Liver (tissue), 3 donors: ENCODE measurements around the gene CAB39.

Experiments
- EGR1 ChIP-seq, 2 donors: IDR thresholded peaks; 2 replicates each; pipeline ENCODE4 v1.6.1; 2016 to 2018; ENCODE audit warnings: antibody characterized with exemption in 2 of 2, low read depth in 2 of 2
- GABPA ChIP-seq, 2 donors: IDR thresholded peaks in 1 of 2; conservative IDR thresholded peaks in 1 of 2; 2 replicates each; pipeline ENCODE4 v1.6.1; 2016; ENCODE audit warnings: antibody characterized with exemption in 2 of 2, mild to moderate bottlenecking in 1 of 2, moderate library complexity in 1 of 2
- TF ChIP-seq, protein P1 (sequence below): IDR thresholded peaks from 2 replicates; pipeline ENCODE4 v1.6.1; 2016; ENCODE audit warnings: antibody characterized with exemption, mild to moderate bottlenecking
- TF ChIP-seq, protein P2 (sequence below): fragments of 150-350 bp; IDR thresholded peaks from 2 replicates; pipeline ENCODE4 v1.5.1; 2017; ENCODE audit warnings: improper control_type of control experiment, low read depth, low read length; ENCODE audit not compliant: missing input control
- donor health status: healthy.
- donor health status: healthy.

DNA sequence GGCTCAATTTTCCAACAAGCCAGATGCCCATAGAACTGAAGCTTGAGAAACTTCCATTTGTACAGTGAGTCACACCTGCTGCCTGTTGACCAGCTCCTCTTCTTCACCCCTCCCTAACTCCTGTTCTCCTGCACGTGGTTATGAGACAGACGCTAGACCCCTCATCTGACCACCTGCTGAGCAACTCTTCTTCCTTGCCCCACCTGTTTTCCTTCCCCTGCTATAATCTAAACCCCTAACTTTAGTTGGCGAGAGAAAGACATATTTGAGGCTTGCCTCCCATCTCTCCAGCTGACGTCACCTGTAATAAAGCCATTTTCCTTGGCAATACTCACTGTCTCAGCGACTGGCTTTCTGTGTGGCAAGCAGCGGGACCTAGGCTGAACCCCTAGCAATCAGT is 129.8 kb downstream of the CAB39 start:
- TF ChIP-seq, protein P1, sequence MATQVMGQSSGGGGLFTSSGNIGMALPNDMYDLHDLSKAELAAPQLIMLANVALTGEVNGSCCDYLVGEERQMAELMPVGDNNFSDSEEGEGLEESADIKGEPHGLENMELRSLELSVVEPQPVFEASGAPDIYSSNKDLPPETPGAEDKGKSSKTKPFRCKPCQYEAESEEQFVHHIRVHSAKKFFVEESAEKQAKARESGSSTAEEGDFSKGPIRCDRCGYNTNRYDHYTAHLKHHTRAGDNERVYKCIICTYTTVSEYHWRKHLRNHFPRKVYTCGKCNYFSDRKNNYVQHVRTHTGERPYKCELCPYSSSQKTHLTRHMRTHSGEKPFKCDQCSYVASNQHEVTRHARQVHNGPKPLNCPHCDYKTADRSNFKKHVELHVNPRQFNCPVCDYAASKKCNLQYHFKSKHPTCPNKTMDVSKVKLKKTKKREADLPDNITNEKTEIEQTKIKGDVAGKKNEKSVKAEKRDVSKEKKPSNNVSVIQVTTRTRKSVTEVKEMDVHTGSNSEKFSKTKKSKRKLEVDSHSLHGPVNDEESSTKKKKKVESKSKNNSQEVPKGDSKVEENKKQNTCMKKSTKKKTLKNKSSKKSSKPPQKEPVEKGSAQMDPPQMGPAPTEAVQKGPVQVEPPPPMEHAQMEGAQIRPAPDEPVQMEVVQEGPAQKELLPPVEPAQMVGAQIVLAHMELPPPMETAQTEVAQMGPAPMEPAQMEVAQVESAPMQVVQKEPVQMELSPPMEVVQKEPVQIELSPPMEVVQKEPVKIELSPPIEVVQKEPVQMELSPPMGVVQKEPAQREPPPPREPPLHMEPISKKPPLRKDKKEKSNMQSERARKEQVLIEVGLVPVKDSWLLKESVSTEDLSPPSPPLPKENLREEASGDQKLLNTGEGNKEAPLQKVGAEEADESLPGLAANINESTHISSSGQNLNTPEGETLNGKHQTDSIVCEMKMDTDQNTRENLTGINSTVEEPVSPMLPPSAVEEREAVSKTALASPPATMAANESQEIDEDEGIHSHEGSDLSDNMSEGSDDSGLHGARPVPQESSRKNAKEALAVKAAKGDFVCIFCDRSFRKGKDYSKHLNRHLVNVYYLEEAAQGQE = no peak
- TF ChIP-seq GABPA (IDR thresholded peaks at IDR 0.05 in 1 of 2, conservative IDR thresholded peaks at IDR 0.05 in 1 of 2) = no peak
- TF ChIP-seq EGR1 (IDR thresholded peaks at IDR 0.05; ENCODE audit: low read depth in 2 of 2) = no peak
- TF ChIP-seq, protein P2, sequence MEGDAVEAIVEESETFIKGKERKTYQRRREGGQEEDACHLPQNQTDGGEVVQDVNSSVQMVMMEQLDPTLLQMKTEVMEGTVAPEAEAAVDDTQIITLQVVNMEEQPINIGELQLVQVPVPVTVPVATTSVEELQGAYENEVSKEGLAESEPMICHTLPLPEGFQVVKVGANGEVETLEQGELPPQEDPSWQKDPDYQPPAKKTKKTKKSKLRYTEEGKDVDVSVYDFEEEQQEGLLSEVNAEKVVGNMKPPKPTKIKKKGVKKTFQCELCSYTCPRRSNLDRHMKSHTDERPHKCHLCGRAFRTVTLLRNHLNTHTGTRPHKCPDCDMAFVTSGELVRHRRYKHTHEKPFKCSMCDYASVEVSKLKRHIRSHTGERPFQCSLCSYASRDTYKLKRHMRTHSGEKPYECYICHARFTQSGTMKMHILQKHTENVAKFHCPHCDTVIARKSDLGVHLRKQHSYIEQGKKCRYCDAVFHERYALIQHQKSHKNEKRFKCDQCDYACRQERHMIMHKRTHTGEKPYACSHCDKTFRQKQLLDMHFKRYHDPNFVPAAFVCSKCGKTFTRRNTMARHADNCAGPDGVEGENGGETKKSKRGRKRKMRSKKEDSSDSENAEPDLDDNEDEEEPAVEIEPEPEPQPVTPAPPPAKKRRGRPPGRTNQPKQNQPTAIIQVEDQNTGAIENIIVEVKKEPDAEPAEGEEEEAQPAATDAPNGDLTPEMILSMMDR = no peak
